Gastroesophageal sphincter (tissue), 3 donors: ENCODE data around the gene EBF4.

Experiments used
- POLR2A ChIP-seq, 2 donors: fragments of 450-650 bp; IDR thresholded peaks; one replicate each; pipeline ENCODE4 v1.6.1; 2017; ENCODE audit warnings: antibody characterized with exemption in 2 of 2, mild to moderate bottlenecking in 2 of 2, moderate library complexity in 1 of 2
- TF ChIP-seq, protein P1 (sequence below), 4 experiments: fragments of 200-600 bp in 2 of 4; fragments of 450-650 bp in 2 of 4; sonication (generic) in 1 of 4; IDR thresholded peaks; one replicate each; pipeline ENCODE4 v1.5.1; 2017 to 2019; ENCODE audit warnings: antibody characterized with exemption in 4 of 4, mild to moderate bottlenecking in 2 of 4, moderate library complexity in 2 of 4

DNA sequence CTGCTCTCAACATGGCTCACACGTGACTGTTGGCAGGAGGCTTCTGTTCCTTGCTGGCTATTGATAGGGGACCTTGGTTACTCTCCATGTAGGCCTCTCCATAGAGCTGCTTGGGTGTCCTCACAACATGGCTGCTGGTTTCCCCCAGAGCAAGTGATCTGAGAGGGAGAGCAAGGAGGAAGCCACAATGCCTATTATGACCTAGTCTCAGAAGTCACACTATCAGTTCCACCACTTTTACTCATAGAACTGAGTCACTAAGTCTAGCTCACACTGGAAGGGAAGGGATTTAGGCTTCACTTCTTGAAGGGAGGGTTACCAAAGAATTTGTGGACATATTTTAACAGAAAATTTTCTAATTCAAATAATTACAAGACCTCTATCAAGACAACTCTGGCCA, 48.9 kb upstream of the EBF4 start:
- TF ChIP-seq POLR2A (IDR thresholded peaks at IDR 0.05), result no peak
- TF ChIP-seq, protein P1, sequence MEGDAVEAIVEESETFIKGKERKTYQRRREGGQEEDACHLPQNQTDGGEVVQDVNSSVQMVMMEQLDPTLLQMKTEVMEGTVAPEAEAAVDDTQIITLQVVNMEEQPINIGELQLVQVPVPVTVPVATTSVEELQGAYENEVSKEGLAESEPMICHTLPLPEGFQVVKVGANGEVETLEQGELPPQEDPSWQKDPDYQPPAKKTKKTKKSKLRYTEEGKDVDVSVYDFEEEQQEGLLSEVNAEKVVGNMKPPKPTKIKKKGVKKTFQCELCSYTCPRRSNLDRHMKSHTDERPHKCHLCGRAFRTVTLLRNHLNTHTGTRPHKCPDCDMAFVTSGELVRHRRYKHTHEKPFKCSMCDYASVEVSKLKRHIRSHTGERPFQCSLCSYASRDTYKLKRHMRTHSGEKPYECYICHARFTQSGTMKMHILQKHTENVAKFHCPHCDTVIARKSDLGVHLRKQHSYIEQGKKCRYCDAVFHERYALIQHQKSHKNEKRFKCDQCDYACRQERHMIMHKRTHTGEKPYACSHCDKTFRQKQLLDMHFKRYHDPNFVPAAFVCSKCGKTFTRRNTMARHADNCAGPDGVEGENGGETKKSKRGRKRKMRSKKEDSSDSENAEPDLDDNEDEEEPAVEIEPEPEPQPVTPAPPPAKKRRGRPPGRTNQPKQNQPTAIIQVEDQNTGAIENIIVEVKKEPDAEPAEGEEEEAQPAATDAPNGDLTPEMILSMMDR (IDR thresholded peaks at IDR 0.05), result no peak
